ENCODE results near the gene TAX1BP3.
"Not testable (repeated sequence)": the region's sequence is repeated elsewhere in the genome, so short reads cannot be mapped to it uniquely, and the experiment has no call there.

TAX1BP3 gene, protein sequence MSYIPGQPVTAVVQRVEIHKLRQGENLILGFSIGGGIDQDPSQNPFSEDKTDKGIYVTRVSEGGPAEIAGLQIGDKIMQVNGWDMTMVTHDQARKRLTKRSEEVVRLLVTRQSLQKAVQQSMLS

DNA sequence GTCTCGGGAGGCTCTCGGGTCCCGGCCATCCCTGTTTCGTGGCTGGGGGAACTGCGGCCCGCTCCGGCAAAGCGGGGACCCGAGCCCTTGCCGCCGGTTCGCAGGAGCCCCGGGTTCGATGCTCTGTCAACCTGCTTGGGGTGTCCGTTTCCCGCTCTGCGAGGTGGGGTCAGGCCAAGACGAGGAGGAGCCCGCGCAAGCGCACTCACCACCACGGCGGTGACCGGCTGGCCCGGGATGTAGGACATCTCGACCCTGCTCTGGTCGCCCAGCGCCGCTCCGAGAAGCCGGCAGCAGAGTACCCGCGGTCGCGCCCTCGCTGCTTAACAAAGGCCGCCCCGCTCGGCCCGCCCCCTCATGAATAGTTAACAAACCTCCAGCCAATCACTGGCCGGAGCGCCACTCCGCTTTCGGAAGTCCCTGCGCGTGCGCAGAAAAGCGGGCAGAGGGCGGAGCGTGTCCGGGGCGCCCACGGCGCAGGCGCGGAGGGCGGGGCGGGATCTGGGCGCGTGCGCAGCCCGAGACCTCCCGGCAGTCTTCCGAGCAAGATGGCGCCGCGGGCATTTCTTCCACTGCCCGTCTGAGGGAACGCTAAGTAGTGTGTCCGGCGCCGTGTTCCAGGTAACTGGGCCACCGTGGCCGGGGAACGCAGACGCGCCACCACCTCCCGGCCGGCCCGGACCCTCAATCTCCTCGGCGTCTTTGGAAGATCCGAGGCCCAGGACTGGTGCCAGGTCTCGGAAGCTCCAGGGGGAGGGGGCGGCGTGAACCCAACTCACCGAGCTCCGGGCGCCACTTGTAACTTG, at the start of gene TAX1BP3, which contains the start of gene EMC6:
TSS of gene TAX1BP3 (minus strand) at position 300 of the 806 bp plus-strand sequence. CDS start at position 248, 52 bp downstream.
TSS of gene EMC6 (plus strand) at position 534 of the 806 bp plus-strand sequence. CDS start 335 bp downstream, outside the sequence.
- DNase-seq (ENCODE audit: low spot score): peak; percentile 97

DNA sequence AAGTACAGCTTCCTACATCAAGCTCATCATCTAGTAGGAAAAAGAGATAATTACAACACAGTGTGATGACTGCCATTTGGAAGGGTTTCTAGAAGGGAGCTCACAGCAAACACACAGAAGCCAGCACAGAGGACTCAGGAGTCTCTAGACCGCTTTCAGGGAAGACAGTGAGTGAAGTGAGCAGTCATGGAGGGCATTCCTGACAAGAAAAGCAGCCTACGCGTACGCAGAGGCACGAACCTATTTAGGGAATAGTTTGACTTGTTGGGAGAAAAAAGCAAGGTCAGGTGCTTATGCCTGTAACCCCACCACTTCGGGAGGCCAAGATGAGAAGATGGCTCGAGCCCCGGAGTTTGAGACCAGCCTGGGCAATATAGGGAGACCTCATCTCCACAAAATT, 46.9 kb upstream of the TAX1BP3 start:
- DNase-seq (ENCODE audit: low spot score): no peak

DNA sequence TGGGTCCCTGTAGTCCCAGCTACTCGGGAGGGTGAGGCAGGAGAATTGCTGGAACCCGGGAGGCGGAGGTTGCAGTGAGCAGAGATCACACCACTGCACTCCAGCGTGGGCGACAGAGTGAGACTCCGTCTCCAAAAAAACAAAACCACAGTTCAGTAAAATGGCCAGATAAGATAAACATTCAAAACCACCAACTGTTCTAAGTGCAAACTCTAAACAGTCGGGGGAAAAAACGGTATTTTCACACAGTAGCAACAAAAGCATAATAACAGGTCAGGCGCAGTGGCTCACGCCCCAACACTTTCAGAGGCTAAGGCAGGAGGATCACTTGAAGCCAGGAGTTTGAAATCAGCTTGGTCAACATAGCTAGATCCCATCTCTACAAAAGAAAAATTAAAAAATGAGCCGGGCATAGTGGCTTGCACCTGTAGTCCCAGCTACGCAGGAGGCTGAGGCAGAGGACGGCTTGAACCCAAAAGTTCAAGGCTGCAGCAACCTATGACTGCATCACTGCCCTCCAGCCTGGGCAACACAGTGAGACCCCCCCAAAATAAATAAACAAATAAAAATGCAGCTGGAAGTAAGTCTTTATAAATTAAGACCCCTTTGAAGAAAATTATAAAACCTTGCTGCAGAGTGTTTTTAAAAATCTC, 44.6 kb upstream of the TAX1BP3 start:
- no peak for DNase-seq (ENCODE audit: low spot score)

DNA sequence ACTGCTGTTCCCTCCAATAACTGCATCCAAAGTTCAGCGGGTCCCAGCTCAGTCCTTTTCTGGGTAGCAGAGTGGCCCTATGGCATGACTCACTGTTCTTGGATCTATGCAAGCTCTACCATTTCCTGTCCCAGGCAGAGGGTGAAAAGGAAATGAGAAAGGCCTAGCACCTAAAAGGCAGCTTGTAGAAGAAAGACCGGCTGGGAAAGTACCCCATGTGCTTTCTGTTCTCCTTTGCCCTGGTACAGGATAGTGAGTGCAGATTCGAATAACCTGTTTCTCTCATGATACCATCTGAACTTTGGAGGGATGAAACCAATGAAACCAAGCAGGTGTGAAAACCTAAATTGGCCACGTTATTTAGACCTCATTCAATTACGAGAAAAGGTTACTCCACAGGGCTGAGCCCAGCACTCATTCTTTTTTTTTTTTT, 42.6 kb upstream of the TAX1BP3 start:
- DNase-seq (ENCODE audit: low spot score): no peak

DNA sequence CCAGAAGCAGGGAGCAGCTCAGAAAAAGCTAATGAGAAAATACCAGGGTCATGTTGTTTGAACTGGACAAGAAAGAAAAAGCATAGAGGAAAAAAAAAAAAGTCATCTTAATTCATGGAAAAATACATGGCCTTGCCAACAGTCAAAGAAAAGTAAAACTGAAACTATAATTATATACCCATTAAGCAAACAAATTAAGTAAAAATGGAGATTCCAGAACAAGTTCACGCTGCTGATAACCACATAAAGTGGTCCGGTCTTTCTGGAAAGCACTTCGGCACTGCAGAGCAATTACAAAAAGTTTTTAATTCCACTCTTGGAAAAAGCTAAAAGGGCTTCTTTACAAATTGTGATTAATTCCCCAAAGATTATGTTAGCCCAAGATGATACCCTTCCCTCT, 40.0 kb upstream of the TAX1BP3 start:
- no peak for DNase-seq (ENCODE audit: low spot score)

DNA sequence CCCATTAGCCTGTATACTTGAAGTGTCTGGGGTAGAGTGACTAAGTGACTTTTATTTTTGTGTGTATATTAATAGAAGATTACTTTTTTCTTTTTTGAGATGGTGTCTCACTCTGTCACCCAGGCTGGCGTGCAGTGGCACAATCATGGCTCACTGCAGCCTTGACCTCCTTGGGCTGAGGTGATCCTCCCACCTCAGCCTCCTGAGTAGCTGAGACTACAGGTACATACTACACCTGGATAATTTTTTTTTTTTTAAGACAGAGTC, 37.3 kb upstream of the TAX1BP3 start:
- not testable (repeated sequence) for DNase-seq (ENCODE audit: low spot score)

DNA sequence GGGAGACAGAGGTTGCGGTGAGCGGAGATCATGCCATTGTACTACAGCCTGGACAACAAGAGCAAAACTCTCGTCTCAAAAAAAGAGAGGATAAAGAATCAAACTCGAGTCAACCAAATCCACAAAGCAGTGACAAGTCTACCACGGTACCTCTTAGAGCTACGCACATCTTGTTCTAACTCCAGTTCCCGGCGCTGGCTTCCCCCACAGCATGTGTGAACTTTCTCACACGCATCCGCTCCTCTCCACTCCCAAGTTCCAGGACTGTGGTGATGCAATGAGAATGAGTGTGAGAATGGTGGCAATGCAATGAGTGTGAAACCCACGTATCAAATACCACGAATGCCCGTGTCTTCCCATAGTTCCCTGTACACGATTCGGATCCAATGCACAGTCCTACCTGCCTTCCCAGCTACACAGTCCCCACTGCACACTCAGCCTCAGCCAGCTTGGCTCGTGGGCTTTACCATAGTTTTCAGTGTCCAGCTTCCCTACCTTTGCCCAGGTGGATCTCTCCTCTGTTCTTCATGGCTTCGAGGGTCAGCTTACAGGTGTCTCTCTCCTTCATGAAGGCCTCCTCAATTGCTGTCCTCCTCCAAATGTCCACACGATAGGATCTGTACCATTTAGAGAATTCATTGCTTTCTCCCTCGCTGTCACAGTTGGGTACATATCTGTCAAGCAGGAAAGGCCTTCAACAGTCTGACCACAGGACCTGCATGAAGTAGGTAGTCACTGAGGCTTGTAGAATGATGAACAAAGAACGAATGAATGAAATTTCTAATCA, 36.7 kb upstream of the TAX1BP3 start:
- no peak for DNase-seq (ENCODE audit: low spot score)

DNA sequence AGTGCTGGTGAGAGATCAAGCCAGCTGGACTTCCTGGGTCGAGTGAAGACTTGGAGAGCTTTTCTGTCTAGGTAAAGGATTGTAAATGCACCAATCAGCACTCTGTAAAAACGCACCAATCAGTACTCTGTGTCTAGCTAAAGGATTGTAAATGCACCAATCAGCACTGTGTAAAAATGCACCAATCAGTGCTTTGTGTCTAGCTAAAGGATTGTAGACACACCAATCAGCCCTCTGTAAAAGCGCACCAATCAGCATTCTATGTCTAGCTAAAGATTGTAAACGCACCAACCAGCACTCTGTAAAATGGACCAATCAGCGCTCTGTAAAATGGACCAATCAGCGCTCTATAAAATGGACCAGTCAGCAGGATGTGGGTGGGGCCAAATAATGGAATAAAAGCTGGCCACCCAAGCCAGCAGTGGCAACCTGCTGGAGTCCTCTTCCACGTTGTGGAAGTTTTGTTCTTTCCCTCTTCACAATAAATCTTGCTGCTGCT, 33.7 kb upstream of the TAX1BP3 start:
- DNase-seq (ENCODE audit: low spot score): not testable (repeated sequence)

DNA sequence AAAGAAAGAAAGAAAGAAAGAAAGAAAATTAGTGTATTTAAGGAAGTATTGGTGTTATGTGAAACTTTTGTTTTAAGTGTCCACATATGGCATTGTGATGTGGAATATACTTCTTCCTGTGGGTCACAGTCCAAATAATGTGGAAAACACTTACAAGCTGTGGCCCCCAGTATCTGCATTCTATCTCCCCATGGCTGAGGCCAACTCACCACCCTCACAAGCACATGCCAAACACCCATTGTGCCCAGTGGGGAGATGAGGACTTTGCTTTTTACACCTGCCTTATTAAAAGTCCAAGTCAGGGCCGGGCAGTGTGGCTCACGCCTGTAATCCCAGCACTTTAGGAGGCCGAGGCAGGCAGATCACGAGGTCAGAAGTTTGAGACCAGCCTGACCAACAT, 31.6 kb upstream of the TAX1BP3 start:
- no peak for DNase-seq (ENCODE audit: low spot score)

DNA sequence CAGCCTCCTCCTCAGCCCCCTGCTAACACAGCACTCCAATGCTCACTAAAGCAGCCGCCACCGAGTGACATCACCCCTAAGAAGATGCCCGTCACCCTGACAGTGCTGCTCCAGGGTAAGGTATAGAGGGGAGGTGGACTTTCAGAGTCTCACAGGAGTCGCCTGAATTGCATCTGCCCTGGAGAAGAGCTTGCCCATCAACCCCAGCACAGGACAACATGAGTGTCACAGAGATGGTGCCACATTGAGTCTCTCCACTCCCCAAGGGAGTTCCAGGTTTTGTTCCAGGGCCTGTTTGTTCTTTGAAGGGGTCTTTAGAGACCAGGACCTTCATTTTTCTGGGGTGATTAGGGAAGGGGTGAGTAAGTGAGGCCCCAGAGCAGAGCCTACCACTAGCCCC, 29.8 kb upstream of the TAX1BP3 start:
- no peak for DNase-seq (ENCODE audit: low spot score)

DNA sequence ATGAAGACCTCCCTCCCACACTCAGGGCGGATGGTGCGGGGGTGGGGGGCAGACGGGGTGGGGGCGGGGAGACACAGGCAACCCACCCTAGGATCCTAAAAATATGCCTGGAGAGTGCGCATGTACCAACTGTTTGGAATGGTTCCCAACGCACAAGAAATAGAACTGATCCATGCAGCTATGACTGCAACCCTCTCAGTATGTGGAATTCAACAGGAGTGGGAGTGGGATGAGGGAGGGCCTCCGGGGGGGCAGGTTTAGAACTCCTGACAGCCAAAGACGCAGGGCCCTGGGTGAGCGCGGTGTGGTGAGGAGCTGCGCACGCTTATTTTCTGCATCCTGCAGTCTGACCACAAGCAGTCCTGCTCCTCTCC, 28.7 kb upstream of the TAX1BP3 start:
- peak; percentile 49 for DNase-seq (ENCODE audit: low spot score)

DNA sequence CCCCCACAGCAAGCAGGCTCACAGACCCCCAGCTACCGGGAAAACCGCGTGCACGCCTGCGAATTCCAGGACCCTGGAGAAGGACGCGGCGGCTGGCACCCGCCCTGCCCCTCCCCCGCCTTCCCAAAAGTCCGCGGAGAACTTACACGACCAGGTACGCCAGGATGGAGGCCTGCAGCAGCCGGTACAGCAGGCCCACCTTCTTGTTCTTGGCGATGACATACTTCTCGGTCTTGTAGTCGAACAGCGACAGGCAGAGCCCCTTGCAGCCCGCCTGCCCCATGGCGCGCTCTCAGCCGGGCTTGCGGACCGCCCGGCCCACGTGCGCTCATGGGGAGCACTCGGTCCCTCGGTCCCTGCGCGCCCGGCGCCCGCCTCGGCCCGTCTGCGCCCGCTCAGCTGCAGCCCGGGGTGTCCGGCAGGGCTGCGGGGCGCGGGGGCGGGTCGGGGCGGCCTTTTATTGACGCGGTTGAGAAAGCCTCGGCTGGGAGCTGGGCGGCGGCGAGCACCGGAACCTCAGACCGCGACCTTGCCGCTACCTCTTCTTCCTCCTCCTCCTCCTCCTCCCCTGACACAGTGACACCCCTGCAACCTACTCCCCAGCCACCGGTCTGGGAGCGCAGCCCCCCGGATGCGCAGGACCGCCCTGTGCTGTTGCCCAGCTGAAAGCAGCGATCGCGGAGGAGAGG, 27.5 kb upstream of the TAX1BP3 start, which contains the start of gene P2RX5:
TSS of gene P2RX5 (minus strand) at position 433 of the 689 bp plus-strand sequence. CDS start at position 283, 150 bp downstream.
- no peak for DNase-seq (ENCODE audit: low spot score)

DNA sequence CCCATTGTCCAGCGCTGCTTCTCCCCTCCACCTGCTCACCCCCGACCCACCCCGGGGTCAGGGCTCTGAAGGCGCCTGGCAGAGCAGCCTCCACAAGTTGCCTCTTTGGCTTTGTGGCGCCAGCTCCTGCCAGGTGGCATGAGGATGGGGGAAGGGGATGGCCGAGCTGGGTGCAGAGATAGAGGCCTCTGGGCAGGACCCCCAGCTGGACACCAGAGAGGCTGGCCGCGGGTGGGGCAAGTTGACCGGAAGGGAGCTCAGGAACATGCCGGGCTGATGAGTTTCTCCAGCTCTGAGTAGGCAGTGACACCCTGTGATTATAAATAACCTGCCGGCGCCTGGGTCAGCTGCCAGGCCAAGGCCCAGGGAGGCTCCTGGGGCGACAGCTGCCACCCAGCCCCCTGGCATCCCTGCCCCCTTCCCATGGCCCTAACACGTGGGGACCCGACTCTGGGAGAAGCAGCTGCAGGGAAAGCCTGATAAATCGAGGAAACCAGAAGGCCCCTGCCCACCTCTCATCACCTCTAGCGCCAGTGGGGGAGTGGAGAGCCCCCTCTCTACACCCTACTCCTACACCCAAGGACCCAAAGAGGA, 26.8 kb upstream of the TAX1BP3 start:
- no peak for DNase-seq (ENCODE audit: low spot score)

DNA sequence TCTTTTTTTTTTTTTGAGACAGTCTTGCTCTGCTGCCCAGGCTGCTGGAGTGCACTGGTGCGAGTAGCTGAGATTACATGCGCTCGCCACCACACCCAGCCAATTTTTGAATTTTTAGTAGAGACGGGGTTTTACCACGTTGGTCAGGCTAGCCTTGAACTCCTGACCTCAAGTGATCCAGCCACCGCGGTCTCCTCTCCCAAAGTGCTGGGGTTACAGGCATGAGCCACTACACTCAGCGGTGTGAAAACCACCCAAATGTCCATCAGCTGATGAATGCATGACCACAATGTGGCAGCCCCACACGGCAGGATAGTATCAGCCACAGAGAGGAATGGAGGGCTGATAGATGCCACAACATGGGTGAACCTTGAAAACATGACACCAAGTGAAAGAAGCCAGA, 25.5 kb upstream of the TAX1BP3 start:
- no peak for DNase-seq (ENCODE audit: low spot score)

DNA sequence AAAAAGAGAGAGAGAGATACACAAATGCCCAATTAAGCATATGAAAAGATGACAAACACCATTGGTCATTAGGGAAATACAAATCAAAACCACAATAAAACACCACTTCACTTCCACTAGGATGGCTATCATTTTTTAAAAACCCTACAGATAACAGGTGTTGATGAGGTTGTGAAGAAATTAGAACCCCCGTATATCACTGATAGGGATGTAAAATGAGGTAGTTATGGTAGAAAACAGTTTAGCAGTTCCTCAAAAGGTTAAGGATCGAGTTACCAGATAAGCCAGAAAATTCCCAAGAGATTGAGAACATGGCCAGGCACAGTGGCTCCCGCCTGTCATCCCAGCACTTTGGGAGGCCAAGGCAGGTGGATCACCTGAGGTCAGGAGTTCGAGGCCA, 24.8 kb upstream of the TAX1BP3 start:
- DNase-seq (ENCODE audit: low spot score): no peak

DNA sequence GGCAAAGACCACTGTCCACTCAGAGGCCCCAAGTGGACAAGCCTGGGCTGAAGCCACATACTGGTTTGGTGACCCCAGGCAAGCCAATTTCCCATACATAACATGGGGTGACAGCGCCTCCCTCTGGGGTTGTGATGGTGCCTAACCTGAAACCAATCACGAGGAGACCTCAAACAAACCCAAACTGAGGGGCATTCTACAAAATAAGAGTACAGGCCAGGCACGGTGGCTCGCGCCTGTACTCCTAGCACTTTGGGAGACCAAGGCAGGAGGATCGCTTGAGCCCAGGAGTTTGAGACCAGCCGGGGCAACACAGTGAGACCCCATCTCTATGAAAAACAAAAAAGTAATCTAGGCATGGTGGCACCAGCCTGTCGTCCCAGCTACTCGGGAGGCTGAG, 24.0 kb upstream of the TAX1BP3 start:
- no peak for DNase-seq (ENCODE audit: low spot score)

DNA sequence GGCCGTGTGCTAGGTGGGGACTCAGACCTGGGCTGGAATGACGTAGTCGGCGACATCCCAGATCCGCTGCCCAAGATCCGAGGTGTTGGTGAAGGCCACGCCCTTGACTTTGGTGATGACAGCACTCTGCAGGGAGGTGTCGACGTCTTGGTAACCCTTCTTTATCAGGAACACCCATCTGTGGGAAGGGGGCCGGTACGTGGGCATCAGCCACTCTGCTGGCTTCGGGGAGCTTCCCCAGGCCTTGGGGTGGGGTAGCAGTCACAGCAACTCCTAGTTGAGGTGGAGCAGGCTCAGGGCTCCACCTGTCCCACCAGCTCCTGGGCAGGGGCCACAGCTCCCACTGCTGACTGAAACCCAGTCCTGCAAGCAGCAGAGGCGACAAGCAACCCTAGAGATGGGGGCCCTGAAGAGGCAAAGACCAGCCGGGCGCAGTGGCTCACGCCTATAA, 23.3 kb upstream of the TAX1BP3 start:
- DNase-seq (ENCODE audit: low spot score): no peak

DNA sequence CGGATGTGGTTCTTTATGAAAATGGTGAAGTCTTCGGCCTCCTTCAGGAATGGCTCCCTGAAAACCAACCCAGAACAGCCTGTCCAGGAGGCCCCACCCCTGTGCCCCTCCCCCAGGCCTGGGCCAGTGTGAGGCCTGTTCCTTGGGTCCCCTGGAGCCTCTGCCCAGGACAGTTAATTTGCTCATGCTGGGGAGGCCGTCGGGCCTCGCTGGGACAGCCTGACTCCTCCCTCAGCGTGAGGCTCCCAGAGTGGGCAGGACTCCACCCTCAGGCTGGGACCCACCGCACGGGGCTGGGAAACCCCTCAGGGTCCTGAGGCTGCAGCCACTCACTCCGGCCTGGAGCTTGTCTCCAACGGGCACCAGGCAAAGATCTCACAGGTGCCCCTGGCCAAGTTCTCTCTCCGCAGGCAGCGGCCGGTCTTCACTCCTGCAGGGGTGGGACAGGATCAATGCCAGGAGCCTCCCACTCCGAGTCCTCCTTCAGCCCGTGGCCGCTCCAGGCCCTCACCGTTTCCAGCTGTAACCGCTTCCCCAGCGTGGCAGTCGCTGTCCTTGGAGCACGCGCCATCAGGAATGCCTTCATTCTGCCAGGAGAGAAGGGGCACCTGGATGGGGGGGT, 21.8 kb upstream of the TAX1BP3 start:
- DNase-seq (ENCODE audit: low spot score): no peak

DNA sequence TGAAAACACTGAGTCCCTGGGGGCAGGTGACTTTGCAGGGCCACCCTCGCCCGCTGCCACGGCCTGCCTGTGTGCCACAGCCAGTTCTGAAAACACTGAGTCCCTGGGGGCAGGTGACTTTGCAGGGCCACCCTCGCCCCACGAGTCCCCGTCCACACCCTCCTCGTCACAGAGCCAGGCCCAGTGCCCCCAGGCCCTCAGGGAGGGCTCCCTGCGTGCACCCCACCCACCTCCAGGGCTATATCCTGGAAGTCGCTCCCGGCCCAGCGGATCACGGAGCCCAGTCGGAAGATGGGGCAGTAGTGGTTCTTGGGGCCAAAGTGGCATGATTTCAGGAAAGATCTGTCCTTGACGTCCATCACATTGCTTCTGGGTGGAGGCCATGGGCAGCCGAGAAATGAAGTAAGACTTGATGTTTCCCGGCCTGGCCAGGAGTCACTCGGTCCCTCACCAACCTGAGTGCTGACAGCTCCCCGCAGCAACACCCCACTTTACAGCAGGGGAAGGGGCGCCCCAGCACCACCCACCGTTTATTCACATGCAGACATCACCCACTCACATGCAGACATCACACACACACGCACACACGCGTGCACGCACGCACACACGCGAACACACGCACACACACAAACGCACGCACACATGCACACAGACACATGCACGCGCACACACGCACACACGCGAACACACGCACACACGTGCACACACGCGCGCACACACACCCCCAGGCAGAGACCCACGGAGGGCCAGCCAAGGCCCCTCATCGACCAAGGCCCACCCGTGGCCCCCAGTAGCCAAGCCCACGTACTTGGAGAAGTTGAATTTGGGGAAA, 21.1 kb upstream of the TAX1BP3 start:
- no peak for DNase-seq (ENCODE audit: low spot score)

DNA sequence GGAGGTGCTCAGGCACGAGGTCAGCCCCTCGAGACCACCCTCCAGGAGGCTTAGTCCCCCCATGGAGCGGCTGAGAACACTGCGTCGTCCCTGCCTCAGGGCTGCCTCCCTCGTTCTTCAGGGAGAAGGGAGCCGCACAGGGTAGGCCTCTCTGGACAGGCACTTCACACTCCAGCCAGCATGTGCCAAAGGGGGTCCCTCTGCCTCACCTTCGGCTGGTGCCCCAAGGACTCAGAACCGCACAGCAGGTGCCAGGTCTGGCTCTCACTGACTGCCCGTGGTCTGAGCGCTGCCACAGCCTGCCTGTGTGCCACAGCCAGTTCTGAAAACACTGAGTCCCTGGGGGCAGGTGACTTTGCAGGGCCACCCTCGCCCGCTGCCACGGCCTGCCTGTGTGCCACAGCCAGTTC, 20.5 kb upstream of the TAX1BP3 start:
- no peak for DNase-seq (ENCODE audit: low spot score)
